H1 (cell line): ENCODE results near the gene HIBCH.

ENCODE experiments used
- ATF3 ChIP-seq: IDR thresholded peaks from 2 replicates; pipeline ENCODE4 v1.6.1; 2011; ENCODE audit warnings: low read depth, mild to moderate bottlenecking, low read length; ENCODE audit not compliant: insufficient read depth
- BRCA1 ChIP-seq: IDR thresholded peaks from 2 replicates; pipeline ENCODE4 v1.6.1; 2012; ENCODE audit warnings: low read depth, low read length, improper control_type of control experiment
- EP300 ChIP-seq, 2 experiments: IDR thresholded peaks; 1 replicate in 1 of 2; 2 replicates in 1 of 2; pipeline ENCODE4 v1.6.1; 2011 to 2012; ENCODE audit warnings: low read depth in 2 of 2, low read length in 2 of 2, mild to moderate bottlenecking in 2 of 2, borderline replicate concordance in 1 of 2, inconsistent platforms in 1 of 2, moderate library complexity in 1 of 2
- EZH2 ChIP-seq: fragments of 200-600 bp; sonication (generic); IDR thresholded peaks from 2 replicates; pipeline ENCODE4 v1.7.1; 2012; ENCODE audit warnings: low read depth, mild to moderate bottlenecking, moderate library complexity, low read length, inconsistent platforms; ENCODE audit not compliant: severe bottlenecking
- GABPA ChIP-seq: IDR thresholded peaks from 2 replicates; pipeline ENCODE4 v1.6.1; 2011; ENCODE audit warnings: mild to moderate bottlenecking, low read length, moderate library complexity, borderline replicate concordance; ENCODE audit not compliant: insufficient read depth
- HDAC6 ChIP-seq: IDR thresholded peaks from one replicate; pipeline ENCODE4 v1.7.1; 2012; ENCODE audit warnings: low read depth, mild to moderate bottlenecking, inconsistent platforms, low read length, moderate library complexity
- POLR2A ChIP-seq, 2 experiments: IDR thresholded peaks; 1 replicate in 1 of 2; 2 replicates in 1 of 2; pipeline ENCODE4 v1.6.1; 2011; ENCODE audit warnings: low read depth in 2 of 2, low read length in 2 of 2, mild to moderate bottlenecking in 2 of 2; ENCODE audit errors: control extremely low read depth in 1 of 2
- RAD21 ChIP-seq, 2 experiments: IDR thresholded peaks in 1 of 2; conservative IDR thresholded peaks in 1 of 2; 2 replicates each; pipeline ENCODE4 v1.6.1; 2011; ENCODE audit warnings: low read depth in 2 of 2, low read length in 2 of 2, improper control_type of control experiment in 1 of 2, inconsistent platforms in 1 of 2, mild to moderate bottlenecking in 1 of 2, moderate library complexity in 1 of 2
- SP1 ChIP-seq: IDR thresholded peaks from 2 replicates; pipeline ENCODE4 v1.6.1; 2011; ENCODE audit warnings: low read depth, low read length
- SP4 ChIP-seq: IDR thresholded peaks from 2 replicates; pipeline ENCODE4 v1.6.1; 2012; ENCODE audit warnings: low read length, inconsistent platforms
- TCF12 ChIP-seq: IDR thresholded peaks from 2 replicates; pipeline ENCODE4 v1.6.1; 2011; ENCODE audit warnings: low read depth, mild to moderate bottlenecking, low read length
- YY1 ChIP-seq: IDR thresholded peaks from 2 replicates; pipeline ENCODE4 v1.6.1; 2011; ENCODE audit warnings: low read depth, mild to moderate bottlenecking, low read length
- ZNF274 ChIP-seq: IDR thresholded peaks from 2 replicates; pipeline ENCODE4 v1.7.0; 2012; ENCODE audit warnings: low read length, borderline replicate concordance; ENCODE audit errors: extremely low read depth
- TF ChIP-seq, protein P1 (sequence below), 3 experiments: IDR thresholded peaks; 1 replicate in 2 of 3; 2 replicates in 1 of 3; pipeline versions ENCODE4 v1.5.1 to v1.6.1; 2011; ENCODE audit warnings: low read length in 3 of 3, mild to moderate bottlenecking in 3 of 3, inconsistent platforms in 2 of 3, low read depth in 1 of 3, moderate library complexity in 1 of 3; ENCODE audit not compliant: insufficient read depth in 1 of 3; ENCODE audit errors: control extremely low read depth in 1 of 3

DNA sequence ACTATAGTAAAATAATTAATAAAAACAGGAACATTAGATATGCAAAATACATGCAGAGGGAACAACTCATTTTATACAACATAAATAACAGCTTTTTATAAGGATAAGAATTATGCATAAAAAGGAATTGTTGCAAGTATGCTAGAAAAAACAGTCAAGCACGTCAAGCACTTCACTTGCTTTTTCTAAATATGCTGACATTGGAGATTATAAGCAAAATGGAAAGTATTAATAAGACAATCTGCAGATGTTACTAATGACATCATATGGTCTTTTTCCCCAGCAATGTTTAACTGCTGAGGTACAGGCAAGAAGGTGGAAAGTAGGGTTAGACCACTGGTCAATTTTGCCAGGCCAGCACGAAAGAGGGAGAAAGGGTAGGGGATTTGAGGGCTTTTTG, 111.7 kb downstream of the HIBCH start:
- no peak for TF ChIP-seq ZNF274
- no peak for TF ChIP-seq ATF3
- no peak for TF ChIP-seq EZH2
- no peak for TF ChIP-seq BRCA1
- TF ChIP-seq RAD21 (IDR thresholded peaks at IDR 0.05 in 1 of 2, conservative IDR thresholded peaks at IDR 0.05 in 1 of 2; ENCODE audit: low read depth in 2 of 2, low read length in 2 of 2): no peak
- no peak for TF ChIP-seq GABPA
- TF ChIP-seq EP300 (IDR thresholded peaks at IDR 0.05; ENCODE audit: borderline replicate concordance in 1 of 2, low read depth in 2 of 2, low read length in 2 of 2): no peak
- TF ChIP-seq POLR2A (IDR thresholded peaks at IDR 0.05; ENCODE audit: control extremely low read depth in 1 of 2, low read depth in 2 of 2, low read length in 2 of 2): no peak
- TF ChIP-seq, protein P1, sequence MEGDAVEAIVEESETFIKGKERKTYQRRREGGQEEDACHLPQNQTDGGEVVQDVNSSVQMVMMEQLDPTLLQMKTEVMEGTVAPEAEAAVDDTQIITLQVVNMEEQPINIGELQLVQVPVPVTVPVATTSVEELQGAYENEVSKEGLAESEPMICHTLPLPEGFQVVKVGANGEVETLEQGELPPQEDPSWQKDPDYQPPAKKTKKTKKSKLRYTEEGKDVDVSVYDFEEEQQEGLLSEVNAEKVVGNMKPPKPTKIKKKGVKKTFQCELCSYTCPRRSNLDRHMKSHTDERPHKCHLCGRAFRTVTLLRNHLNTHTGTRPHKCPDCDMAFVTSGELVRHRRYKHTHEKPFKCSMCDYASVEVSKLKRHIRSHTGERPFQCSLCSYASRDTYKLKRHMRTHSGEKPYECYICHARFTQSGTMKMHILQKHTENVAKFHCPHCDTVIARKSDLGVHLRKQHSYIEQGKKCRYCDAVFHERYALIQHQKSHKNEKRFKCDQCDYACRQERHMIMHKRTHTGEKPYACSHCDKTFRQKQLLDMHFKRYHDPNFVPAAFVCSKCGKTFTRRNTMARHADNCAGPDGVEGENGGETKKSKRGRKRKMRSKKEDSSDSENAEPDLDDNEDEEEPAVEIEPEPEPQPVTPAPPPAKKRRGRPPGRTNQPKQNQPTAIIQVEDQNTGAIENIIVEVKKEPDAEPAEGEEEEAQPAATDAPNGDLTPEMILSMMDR (IDR thresholded peaks at IDR 0.05; ENCODE audit: control extremely low read depth in 1 of 3, insufficient read depth in 1 of 3, low read depth in 1 of 3, low read length in 3 of 3): no peak
- no peak for TF ChIP-seq YY1
- no peak for TF ChIP-seq TCF12
- no peak for TF ChIP-seq SP1
- TF ChIP-seq SP4: no peak
- TF ChIP-seq HDAC6: no peak
